ENCODE data around the gene PLEKHA5.
"Not testable (repeated sequence)": the region's sequence is repeated elsewhere in the genome, so short reads cannot be mapped to it uniquely, and the experiment has no call there.

The PLEKHA5 gene

DNA sequence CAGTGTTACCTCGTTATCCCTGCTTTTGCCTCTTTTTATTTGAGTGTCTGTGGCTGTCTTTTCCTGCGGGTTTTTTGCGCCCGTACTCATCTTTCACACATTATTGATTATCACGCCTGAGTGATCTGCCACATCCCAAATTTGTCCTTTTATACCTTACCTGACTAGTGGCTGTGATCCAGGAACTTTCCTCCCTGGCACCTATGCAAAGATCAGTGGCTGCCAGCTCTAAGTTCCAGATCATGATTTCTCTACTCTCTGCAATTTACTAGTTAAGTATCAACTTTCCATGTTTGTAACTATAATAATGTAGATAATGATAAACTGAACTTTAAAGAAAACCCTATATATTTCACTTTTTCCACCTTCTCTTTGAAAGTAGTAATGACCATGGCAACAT, 36.9 kb downstream of the PLEKHA5 start:
- 94% methylated on average over 5 of the region's 5 CpGs for WGBS, 2 experiments
- Histone ChIP-seq H3K4me3 (ENCODE audit: insufficient read depth, low read depth, low read length) (no peak overlapping the region), H3K4me1 (ENCODE audit: control insufficient read depth, insufficient read depth, low read length) (no peaks in the 10 kb centered on the region), H3K9me3 (ENCODE audit: control insufficient read depth, low read length) (no peaks in the 10 kb centered on the region), H3K27ac (ENCODE audit: insufficient read depth, low read depth, low read length, poor library complexity, severe bottlenecking) (no peak overlapping the region), H3K27me3 (ENCODE audit: control insufficient read depth, insufficient read depth, low read length, poor library complexity, severe bottlenecking) (no peaks in the 10 kb centered on the region), H3K36me3 (ENCODE audit: control insufficient read depth, insufficient read depth, low read length) (peaks cover 5% of the 10 kb centered on the region)

DNA sequence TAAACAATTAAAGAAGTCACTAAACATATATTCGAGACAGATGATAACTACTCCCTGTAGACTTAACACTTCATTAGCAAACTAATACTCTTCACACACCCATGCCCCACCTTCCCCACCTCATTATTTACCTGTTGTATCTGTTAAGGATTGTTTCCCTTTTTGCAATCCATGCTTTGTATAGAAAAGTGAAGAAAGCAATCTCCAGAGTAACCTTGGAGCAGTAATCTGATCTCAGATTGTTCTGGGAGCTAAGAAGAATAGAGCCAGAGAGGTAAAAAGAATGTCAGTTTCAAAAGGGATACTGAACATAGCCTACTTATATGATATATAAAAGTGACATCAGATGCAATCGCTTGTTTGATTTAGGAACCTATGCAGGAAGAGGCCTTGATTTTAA, 37.4 kb downstream of the PLEKHA5 start:
- peaks cover 5% of the 10 kb centered on the region for H3K36me3 ChIP-seq (ENCODE audit: control insufficient read depth, insufficient read depth, low read length)
- WGBS, 2 experiments = 46 to 93% methylated on average over 1 to 2 of the region's 2 CpGs
- H3K27ac ChIP-seq (ENCODE audit: insufficient read depth, low read depth, low read length, poor library complexity, severe bottlenecking) = no peak overlapping the region
- H3K9me3 ChIP-seq (ENCODE audit: control insufficient read depth, low read length) = no peaks in the 10 kb centered on the region
- no peaks in the 10 kb centered on the region for H3K4me1 ChIP-seq (ENCODE audit: control insufficient read depth, insufficient read depth, low read length)
- H3K4me3 ChIP-seq (ENCODE audit: insufficient read depth, low read depth, low read length) = no peak overlapping the region
- H3K27me3 ChIP-seq (ENCODE audit: control insufficient read depth, insufficient read depth, low read length, poor library complexity, severe bottlenecking) = no peaks in the 10 kb centered on the region

DNA sequence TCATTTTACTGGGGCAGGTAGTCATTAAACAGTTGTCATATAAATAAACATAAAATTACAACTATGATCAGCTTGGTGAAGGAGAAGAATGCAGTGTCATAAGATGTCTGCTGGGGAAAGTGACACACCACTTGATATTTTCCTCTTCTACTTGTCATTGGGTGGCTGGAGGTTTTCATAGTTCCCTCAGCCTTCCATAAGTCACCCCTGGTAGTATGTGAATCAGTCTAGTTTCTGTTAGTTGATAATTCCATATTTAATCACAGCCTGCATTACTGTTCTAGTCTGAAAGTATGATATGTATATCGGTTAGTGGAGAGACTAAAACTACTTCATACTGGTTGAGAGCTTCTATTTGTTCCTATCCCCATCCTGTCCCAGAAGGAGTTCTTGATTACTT, 38.2 kb downstream of the PLEKHA5 start:
- WGBS, 2 experiments = 100% methylated on average over 1 of the region's 1 CpG; no CpG with 5 or more reads in 1 of the 2 experiments
- peaks cover 5% of the 10 kb centered on the region for H3K36me3 ChIP-seq (ENCODE audit: control insufficient read depth, insufficient read depth, low read length)
- no peak overlapping the region for H3K27ac ChIP-seq (ENCODE audit: insufficient read depth, low read depth, low read length, poor library complexity, severe bottlenecking)
- H3K4me3 ChIP-seq (ENCODE audit: insufficient read depth, low read depth, low read length) = no peak overlapping the region
- H3K4me1 ChIP-seq (ENCODE audit: control insufficient read depth, insufficient read depth, low read length) = no peaks in the 10 kb centered on the region
- no peaks in the 10 kb centered on the region for H3K27me3 ChIP-seq (ENCODE audit: control insufficient read depth, insufficient read depth, low read length, poor library complexity, severe bottlenecking)
- H3K9me3 ChIP-seq (ENCODE audit: control insufficient read depth, low read length) = no peaks in the 10 kb centered on the region

DNA sequence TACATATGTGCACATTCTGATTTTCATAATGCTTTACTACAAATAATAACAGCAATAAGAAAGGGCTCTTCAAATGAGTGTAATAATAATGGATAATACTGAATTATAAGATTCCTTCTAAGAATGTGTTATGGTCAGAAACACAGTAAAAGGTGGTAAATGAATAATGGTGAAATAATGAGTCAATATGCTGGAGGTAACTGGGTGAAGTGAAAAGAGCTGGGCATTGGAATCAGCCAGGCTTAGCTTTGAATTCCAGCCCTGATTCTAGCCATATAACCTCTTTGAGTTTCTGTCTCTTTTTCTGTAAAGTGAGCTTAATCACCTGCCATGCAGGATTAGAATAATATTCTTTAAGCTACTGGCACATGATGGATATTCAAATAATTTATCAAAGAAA, 39.1 kb downstream of the PLEKHA5 start:
- no peaks in the 10 kb centered on the region for H3K4me1 ChIP-seq (ENCODE audit: control insufficient read depth, insufficient read depth, low read length)
- no peaks in the 10 kb centered on the region for H3K9me3 ChIP-seq (ENCODE audit: control insufficient read depth, low read length)
- no peak overlapping the region for H3K4me3 ChIP-seq (ENCODE audit: insufficient read depth, low read depth, low read length)
- peaks cover under 1% of the 10 kb centered on the region for H3K36me3 ChIP-seq (ENCODE audit: control insufficient read depth, insufficient read depth, low read length)
- no peaks in the 10 kb centered on the region for H3K27me3 ChIP-seq (ENCODE audit: control insufficient read depth, insufficient read depth, low read length, poor library complexity, severe bottlenecking)
- no peak overlapping the region for H3K27ac ChIP-seq (ENCODE audit: insufficient read depth, low read depth, low read length, poor library complexity, severe bottlenecking)

DNA sequence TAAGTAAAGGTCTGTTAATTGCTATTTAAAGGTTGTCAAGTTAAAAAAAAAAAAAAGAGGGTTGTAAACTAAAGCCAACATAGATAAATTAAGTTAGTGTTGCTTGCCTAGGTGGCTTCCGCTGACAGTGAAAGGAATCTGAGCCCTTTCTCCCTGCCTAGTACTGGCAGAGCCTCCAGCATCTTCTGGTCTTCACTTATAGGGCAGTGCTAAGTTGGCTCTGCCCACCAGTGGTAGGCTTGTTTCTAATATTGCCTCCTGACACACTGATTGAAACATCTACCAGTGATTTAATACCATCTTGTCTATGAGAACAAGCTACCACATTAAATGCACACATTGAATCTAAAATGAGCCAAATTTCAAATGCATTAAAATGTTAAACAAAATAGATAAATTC, 39.7 kb downstream of the PLEKHA5 start:
- H3K27ac ChIP-seq (ENCODE audit: insufficient read depth, low read depth, low read length, poor library complexity, severe bottlenecking) = no peak overlapping the region
- H3K4me3 ChIP-seq (ENCODE audit: insufficient read depth, low read depth, low read length) = no peak overlapping the region
- H3K27me3 ChIP-seq (ENCODE audit: control insufficient read depth, insufficient read depth, low read length, poor library complexity, severe bottlenecking) = no peaks in the 10 kb centered on the region
- no peaks in the 10 kb centered on the region for H3K4me1 ChIP-seq (ENCODE audit: control insufficient read depth, insufficient read depth, low read length)
- H3K36me3 ChIP-seq (ENCODE audit: control insufficient read depth, insufficient read depth, low read length) = no peaks in the 10 kb centered on the region
- 83 to 94% methylated on average over 1 of the region's 1 CpG for WGBS, 2 experiments
- H3K9me3 ChIP-seq (ENCODE audit: control insufficient read depth, low read length) = no peaks in the 10 kb centered on the region

DNA sequence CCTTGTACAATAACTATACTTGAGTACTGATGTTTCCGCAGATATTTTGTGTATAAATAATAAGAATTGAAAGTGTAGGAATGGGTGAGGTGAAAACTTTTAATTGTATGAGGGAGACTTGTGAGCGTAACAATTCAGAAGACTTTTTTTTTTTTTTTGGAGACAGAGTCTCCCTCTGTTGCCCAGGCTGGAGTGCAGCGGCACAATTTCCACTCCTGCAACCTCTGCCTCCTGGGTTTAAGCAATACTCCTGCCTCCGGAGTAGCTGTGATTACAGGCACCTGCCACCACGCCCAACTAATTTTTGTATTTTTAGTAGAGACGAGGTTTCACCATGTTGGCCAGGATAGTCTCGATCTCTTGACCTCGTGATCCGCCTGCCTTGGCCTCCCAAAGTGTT, 40.8 kb downstream of the PLEKHA5 start:
- WGBS, 2 experiments = 90 to 94% methylated on average over 9 of the region's 9 CpGs
- H3K36me3 ChIP-seq (ENCODE audit: control insufficient read depth, insufficient read depth, low read length); H3K4me1 ChIP-seq (ENCODE audit: control insufficient read depth, insufficient read depth, low read length); H3K27me3 ChIP-seq (ENCODE audit: control insufficient read depth, insufficient read depth, low read length, poor library complexity, severe bottlenecking); H3K9me3 ChIP-seq (ENCODE audit: control insufficient read depth, low read length); H3K4me3 ChIP-seq (ENCODE audit: insufficient read depth, low read depth, low read length); H3K27ac ChIP-seq (ENCODE audit: insufficient read depth, low read depth, low read length, poor library complexity, severe bottlenecking): not testable (repeated sequence)

DNA sequence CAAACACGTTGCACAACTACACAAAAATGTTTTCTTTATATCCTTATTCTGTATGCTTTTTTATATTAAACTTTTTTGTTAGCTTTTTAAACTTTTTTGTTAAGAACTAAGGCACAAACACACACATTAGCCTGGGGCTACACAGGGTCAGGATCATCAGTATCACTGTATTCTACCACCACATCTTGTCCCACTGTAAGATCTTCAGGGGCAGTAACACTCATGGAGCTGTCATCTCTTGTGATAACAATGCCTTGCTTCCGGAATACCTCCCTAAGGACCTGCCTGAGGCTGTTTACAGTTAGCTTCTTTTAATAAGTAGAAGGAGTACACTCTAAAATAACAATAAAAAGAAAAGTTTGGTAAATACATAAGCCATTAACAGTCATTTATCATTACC, 42.2 kb downstream of the PLEKHA5 start:
- H3K36me3 ChIP-seq (ENCODE audit: control insufficient read depth, insufficient read depth, low read length) = no peaks in the 10 kb centered on the region
- no peaks in the 10 kb centered on the region for H3K27me3 ChIP-seq (ENCODE audit: control insufficient read depth, insufficient read depth, low read length, poor library complexity, severe bottlenecking)
- no peaks in the 10 kb centered on the region for H3K4me1 ChIP-seq (ENCODE audit: control insufficient read depth, insufficient read depth, low read length)
- H3K27ac ChIP-seq (ENCODE audit: insufficient read depth, low read depth, low read length, poor library complexity, severe bottlenecking) = no peak overlapping the region
- no peak overlapping the region for H3K4me3 ChIP-seq (ENCODE audit: insufficient read depth, low read depth, low read length)
- no peaks in the 10 kb centered on the region for H3K9me3 ChIP-seq (ENCODE audit: control insufficient read depth, low read length)
- WGBS, 2 experiments = 83 to 90% methylated on average over 1 to 2 of the region's 2 CpGs

DNA sequence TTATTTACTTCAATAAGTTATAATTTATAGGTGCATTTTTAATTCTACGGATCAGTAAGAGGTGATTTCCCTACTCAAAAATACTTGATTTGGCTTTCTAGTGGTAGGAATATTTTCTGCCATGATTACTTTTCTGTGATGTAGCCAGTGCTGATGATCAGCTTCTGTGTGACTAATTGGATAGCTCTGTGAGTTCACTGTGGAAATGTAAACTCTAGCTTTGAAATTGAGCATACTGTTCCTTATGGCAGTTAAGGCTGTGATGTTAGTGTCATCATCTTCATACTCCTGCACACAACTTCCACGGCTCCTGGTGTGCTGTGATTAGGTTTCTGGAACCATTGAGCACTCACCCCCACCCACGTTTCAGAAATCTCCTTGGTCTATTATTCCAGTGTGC, 48.2 kb downstream of the PLEKHA5 start:
- WGBS, 2 experiments = 84 to 93% methylated on average over 3 of the region's 3 CpGs
- no peaks in the 10 kb centered on the region for H3K9me3 ChIP-seq (ENCODE audit: control insufficient read depth, low read length)
- H3K4me1 ChIP-seq (ENCODE audit: control insufficient read depth, insufficient read depth, low read length) = no peaks in the 10 kb centered on the region
- H3K27me3 ChIP-seq (ENCODE audit: control insufficient read depth, insufficient read depth, low read length, poor library complexity, severe bottlenecking) = no peaks in the 10 kb centered on the region
- no peak overlapping the region for H3K27ac ChIP-seq (ENCODE audit: insufficient read depth, low read depth, low read length, poor library complexity, severe bottlenecking)
- no peaks in the 10 kb centered on the region for H3K36me3 ChIP-seq (ENCODE audit: control insufficient read depth, insufficient read depth, low read length)
- no peak overlapping the region for H3K4me3 ChIP-seq (ENCODE audit: insufficient read depth, low read depth, low read length)

DNA sequence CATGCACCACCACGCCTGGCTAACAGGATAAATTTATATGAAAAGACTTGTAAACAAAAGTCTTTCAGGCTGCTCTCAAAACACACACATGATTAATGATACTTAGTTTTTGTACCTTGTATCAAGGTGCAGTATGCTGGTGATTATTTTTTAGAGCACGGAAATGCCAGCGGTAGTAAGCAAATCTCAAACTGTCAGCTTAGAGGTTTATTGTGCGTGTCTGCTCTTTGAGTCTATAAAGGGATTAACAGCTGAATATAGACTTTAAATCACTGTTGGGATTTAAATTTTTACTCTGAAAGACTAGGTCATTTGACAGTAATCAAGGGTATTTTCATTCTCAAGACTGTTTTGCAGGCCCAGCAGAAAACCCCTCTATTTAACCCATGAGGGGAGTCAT, 50.5 kb downstream of the PLEKHA5 start:
- Histone ChIP-seq H3K27me3 (ENCODE audit: control insufficient read depth, insufficient read depth, low read length, poor library complexity, severe bottlenecking) (no peaks in the 10 kb centered on the region), H3K4me3 (ENCODE audit: insufficient read depth, low read depth, low read length) (no peak overlapping the region), H3K36me3 (ENCODE audit: control insufficient read depth, insufficient read depth, low read length) (no peaks in the 10 kb centered on the region), H3K9me3 (ENCODE audit: control insufficient read depth, low read length) (no peaks in the 10 kb centered on the region), H3K27ac (ENCODE audit: insufficient read depth, low read depth, low read length, poor library complexity, severe bottlenecking) (no peak overlapping the region), H3K4me1 (ENCODE audit: control insufficient read depth, insufficient read depth, low read length) (peaks cover 7% of the 10 kb centered on the region)
- 94 to 96% methylated on average over 4 of the region's 4 CpGs for WGBS, 2 experiments

DNA sequence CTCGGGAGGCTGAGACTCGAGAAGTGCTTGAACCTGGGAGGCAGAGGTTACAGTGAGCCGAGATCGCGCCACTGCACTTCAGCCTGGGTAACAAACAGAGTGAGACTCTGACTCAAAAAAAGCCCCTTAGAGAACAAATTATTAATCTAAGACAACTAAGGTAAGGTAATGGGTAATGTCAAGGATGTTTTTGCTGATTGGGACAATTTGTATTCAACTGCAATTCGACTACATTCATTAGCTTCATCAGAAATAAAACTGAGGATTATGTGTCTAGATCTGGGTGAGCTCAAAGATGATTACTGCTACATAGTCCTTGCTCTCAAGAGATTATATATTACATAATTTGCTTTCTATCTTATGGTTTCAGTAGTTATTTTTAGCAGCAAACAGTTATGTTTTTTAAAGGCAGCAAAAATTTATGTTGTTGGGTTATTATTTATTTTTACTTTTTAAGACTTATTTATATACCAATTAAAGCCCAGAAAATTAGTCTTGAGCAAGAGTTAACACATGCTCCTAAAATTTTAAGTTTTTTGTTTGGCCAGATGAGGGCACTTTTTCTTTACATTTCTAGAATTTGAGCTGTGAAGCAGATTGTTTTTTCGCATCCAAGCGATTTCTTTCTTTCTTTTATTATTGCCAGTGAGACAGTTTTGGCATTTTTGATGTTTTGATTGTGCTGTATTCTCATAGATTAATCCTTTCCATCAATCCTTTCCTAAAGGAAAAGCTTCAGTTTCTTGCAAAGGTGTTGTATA, 52.3 kb downstream of the PLEKHA5 start:
- Histone ChIP-seq H3K36me3 (ENCODE audit: control insufficient read depth, insufficient read depth, low read length) (no peaks in the 10 kb centered on the region), H3K9me3 (ENCODE audit: control insufficient read depth, low read length) (no peaks in the 10 kb centered on the region), H3K4me3 (ENCODE audit: insufficient read depth, low read depth, low read length) (no peak overlapping the region), H3K27ac (ENCODE audit: insufficient read depth, low read depth, low read length, poor library complexity, severe bottlenecking) (no peak overlapping the region), H3K4me1 (ENCODE audit: control insufficient read depth, insufficient read depth, low read length) (peaks cover 7% of the 10 kb centered on the region), H3K27me3 (ENCODE audit: control insufficient read depth, insufficient read depth, low read length, poor library complexity, severe bottlenecking) (no peaks in the 10 kb centered on the region)
- WGBS, 2 experiments = 89 to 93% methylated on average over 7 to 8 of the region's 8 CpGs

Measured in ectodermal cell (in vitro differentiated cells).